Sigmoid colon (tissue), 3 donors: ENCODE results near the gene FNIP2.

Experiments
- CTCF ChIP-seq, 4 experiments: fragments of 450-650 bp in 3 of 4; fragments of 200-600 bp in 1 of 4; IDR thresholded peaks; one replicate each; pipeline ENCODE4 v1.5.1; 2016 to 2019; ENCODE audit warnings: antibody characterized with exemption in 4 of 4, mild to moderate bottlenecking in 3 of 4, moderate library complexity in 2 of 4
- POLR2A ChIP-seq, 2 donors: fragments of 450-650 bp; IDR thresholded peaks; one replicate each; pipeline ENCODE4 v1.6.1; 2016; ENCODE audit warnings: antibody characterized with exemption in 2 of 2, mild to moderate bottlenecking in 2 of 2, moderate library complexity in 2 of 2

- TF ChIP-seq CTCF (IDR thresholded peaks at IDR 0.05): no peak
- TF ChIP-seq POLR2A (IDR thresholded peaks at IDR 0.05): no peak
Measured at GRCh38 chr4:158934996-158935669, 166.3 kb downstream of the FNIP2 start.
